Stimulated activated CD8-positive, alpha-beta memory T cell treated with anti-CD3 and anti-CD28 coated beads, Interleukin-4, amount 100 ng/mL, for 4 hours (primary cell): ENCODE data around the gene ADAMTS8.
"Not testable (repeated sequence)": the region's sequence is repeated elsewhere in the genome, so short reads cannot be mapped to it uniquely, and the experiment has no call there.

Experiments used
- DNase-seq, 2 donors: peaks; one replicate each; pipeline ENCODE4 v3.0.0-alpha.2; 2020; ENCODE audit warnings: low read depth in 2 of 2, low spot score in 1 of 2

The ADAMTS8 gene

DNA sequence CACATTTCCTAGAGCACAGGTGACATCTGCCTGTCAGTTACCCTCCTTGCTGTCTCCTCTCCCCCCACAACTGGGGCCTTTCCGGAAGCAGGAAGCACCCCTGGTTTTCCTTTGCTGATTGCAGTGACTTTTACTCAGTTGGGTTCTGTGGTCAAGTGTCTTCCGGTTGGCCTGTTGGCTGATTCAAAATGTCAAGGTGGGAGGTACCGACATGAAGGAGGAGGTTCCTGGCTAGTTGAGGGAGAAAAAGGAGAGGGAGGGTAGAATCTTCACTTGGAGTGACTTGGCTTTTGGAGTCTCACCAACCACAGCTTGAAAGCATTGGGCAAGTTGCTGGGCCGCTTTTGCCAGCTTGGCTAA, 10.7 kb upstream of the ADAMTS8 start:
- DNase-seq = no peak

DNA sequence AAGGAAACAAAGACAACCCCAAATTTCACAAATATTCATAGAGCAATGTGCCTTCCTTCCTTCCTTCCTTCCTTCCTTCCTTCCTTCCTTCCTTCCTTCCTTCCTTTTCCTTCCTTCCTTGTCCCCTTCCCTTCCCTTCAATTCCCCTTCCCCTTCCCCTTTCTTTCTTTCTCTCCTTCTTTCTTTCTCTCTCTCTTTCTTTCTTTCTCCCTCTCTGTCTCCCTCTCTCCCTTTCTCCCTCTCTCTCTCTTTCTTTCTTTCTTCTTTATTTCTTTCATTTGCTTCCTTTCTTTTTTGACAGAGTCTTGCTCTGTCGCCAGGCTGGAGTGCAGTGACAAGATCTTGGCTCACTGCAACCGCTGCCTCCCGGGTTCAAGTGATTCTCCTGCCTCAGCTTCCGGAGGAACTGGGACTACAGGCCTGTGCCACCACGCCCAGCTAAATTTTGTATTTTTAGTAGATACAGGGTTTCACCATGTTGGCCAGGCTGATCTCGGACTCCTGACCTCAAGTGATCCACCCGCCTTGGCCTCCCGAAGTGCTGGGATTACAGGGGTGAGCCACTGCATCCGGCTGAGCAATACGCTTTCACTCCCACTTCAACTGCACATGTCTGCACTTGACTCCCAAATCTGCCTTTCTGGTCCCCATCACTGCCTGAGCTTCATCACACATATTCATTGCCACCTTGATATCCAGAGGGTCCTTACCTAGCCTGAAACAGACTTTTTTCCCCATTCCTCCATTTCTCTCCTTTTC, 10.2 kb upstream of the ADAMTS8 start:
- not testable (repeated sequence) for DNase-seq

DNA sequence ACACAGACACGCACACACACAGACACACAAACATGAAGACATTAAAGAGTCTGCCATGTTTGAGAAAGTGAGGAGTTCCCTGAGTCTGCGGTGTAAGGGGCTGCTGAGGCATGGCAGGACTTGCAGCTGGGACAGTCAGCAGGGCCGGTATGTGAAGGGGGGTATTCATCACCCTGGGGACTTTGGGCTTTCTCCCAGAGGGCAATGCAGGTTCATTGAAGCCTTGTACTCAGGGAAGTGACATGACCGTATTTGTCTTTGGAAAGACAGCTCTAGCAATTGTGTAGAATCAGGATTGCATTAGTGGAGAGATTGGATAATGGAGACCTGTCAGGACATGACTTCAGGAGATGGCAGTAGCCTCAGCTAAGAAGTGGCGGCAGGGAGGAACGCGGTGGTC, 9.4 kb upstream of the ADAMTS8 start:
- no peak for DNase-seq

GRCh38 chr11:130436171-130436570, 7.8 kb upstream of the ADAMTS8 start:
- DNase-seq = no peak

- DNase-seq = no peak
Observed at GRCh38 chr11:130435671-130436070, 7.3 kb upstream of the ADAMTS8 start.

DNA sequence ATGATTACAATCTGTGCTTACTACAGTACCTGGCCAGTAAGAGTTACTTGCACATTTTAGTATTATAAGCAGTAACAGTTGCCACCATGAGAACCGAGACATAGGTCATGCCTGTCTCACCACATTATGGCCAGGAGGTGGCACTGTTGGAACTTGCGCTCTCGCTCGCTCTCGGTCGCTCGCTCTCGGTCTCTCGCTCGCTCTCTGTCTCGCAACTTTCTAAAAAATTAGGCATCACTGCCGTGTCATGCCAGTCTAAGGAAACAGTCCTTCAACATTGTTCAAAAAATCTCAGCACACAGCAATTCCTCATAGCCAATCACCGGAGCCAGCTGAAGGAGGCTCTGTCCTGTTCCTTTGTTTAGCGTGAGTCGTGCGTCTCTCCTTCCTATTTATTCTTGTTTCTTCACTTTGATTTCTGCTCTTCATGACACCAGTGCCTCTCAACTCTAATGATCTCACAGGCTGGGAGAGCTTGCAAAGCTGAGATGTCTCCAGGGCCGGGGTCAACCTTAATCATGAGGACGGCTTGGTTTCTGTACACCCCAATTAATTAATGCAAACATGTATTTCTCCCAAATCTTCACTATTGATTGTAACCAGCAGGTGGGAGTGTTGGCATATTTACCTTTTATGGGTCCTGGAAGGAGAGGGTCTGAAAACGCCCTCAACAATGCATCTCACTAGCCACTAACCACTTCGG, 6.3 kb upstream of the ADAMTS8 start:
- peak; percentile 21 to 30 for DNase-seq

GRCh38 chr11:130433357-130433756, 4.9 kb upstream of the ADAMTS8 start:
- no peak for DNase-seq

DNA sequence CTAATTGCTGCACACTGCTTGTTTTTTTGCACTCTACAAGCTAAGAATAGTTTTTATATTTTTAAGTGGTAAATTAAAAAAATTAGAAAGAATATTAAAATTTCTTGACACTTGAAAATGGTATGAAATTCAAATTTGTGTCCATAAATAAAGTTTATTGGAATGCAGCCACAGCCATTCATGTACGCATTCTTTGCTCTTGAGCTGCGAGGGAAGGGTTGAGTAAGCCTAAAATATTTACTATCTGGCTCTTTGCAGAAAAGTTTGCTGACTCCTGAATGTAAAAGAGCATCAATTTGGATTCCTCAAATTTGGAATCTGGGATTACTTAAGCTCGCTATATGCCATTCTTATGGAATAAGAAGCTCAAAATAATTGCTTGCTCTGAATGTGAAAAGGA, 3.4 kb upstream of the ADAMTS8 start:
- no peak for DNase-seq

DNA sequence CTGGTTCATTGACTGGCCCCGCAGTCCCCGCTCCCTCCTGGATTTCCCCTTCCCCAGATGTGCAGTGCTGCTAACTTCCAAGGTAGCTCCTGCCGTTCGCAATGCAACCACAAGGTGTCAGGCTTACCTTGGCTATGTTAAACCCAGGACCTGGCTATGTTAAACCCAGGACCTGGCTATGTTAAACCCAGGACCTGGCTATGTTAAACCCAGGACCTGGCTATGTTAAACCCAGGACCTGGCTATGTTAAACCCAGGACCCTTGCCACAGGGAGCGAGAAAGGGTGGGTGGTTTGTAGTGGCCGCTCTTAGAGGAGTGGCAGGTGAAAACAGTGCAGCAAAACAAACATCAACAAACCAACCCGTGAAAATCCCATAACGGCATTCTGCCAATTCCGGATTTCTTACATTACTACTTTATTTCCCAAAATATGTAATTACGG, 2.9 kb upstream of the ADAMTS8 start:
- peak; percentile 20 to 39 for DNase-seq

- DNase-seq = no peak
Observed at GRCh38 chr11:130429983-130430382, 1.6 kb upstream of the ADAMTS8 start.

GRCh38 chr11:130429120-130429681, 792 bp upstream of the ADAMTS8 start:
- no peak for DNase-seq

- DNase-seq = no peak
Observed at GRCh38 chr11:130427581-130428315, 661 bp downstream of the ADAMTS8 start.

GRCh38 chr11:130426837-130427341, 1.5 kb downstream of the ADAMTS8 start:
- no peak for DNase-seq

- no peak for DNase-seq
Observed at GRCh38 chr11:130426223-130426836, 2.1 kb downstream of the ADAMTS8 start.

DNA sequence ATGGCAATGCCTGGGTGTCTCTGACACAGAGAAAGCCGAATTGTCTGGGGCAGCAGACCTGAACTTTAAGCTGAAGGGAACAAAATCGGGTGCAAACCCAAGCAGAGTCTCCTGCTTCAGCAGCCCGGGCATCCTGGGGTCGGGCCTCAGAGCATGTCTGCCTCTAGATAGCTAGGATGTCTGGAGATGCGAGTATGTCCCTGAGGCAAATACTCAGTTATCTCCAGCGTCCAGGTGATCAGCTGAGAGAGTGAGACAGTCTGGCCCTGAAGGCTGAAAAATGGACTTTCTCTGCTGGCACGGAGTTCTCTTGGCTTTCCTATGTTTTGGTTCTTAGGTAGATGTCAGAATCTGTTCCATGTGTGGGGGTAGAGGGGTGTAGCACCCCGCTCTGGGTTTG, 3.3 kb downstream of the ADAMTS8 start:
- DNase-seq = no peak

DNA sequence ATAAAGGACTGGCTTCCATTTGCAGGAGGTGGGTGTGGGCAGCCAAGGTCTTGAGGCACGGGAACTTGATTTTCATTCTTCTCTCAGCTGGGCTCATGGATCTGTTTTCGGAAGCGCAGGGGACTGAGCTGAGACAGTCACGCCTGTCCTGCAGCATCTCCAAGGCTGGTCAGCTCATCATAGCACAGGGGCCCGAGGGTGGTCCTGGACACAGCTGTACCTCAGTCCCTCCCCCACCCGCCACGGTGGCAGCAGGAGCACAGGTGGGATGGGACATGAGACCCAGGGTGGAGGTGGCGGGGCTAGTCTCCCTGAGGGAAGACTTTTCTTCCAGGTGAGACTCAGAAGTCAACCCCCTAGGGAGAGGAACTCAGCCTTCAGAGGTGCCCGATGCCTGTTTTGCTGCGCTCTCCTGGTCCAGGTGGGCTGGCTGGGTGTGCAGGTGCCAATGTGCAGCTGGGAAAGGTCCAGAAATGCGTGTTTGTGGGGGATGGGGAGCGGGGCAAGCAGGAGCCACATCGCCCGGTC, 3.7 kb downstream of the ADAMTS8 start:
- no peak for DNase-seq

- no peak for DNase-seq
Observed at GRCh38 chr11:130423541-130424142, 4.8 kb downstream of the ADAMTS8 start.

DNA sequence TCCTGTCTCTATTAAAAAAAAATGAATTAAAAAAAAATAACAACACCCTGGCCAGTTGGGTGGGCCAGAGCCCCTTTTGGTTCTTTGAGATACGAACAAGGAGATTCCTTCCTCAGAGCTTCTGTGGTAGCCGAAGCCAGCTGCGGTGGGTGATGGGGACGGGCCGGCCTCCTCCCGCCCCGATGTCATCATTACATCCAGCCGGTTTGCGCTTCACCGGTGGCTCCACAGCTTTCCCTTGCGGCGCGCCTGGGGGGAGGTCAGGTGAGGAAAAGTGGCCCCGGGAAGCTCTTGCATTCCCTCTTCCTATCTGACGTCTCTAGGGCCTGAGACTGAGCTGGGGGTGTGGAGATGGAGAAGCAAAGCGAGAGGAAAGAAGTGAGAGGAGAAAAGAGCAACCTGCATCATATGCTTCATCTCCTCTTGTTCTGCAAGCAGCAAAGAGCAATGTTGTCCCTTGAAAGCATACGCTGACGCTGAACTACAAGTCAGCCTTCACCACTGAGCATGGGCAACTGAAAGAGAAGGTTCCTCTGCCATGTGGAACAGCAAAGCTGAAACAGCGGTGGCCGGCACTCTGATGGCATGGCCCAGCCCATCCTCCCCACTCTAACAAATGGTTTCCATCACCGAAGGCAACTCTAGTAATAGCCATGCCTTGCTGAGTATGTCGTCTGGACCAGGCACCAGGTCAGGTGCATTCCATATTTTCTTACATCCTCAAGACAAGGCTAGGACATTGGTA, 6.0 kb downstream of the ADAMTS8 start:
- no peak for DNase-seq

DNA sequence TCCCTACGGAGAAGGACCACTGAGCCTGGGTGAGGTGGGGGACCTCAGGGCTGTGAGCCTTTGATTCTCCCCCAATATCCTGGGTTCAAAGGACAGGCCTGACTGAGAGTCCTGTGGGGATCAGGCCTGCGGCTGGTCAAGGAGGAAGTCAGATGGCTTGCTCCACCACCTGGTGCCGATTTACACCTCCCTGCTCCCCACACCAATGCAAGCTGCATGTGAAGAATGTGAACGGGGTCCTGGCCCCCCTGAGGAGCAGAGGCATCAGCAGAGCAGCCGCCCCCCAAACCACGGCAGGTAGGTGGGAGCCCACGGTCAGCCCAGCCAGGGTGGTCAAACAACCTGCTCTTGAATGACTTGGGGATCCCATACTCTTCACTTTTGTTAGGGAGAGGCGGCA, 6.7 kb downstream of the ADAMTS8 start:
- no peak for DNase-seq

DNA sequence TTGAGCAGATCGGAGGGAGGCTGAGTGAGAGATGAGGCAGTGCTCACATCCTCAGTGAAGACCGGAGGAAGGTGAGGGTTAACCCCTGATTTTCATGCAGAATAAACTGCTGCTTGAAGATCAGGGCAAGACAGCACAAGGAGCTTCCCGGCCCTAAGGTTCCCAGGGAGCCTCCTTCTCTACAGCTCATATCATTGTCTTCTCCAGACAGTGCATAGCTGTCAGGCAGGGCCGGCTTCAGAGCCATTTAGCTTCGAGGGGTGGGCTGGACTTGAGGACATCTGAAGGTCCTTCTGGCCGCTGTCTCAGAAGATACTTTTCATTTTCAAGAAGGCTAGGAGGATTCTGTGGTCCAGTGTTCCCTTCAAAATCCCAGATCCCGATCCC, 7.2 kb downstream of the ADAMTS8 start:
- DNase-seq = no peak
